Astrocyte of the cerebellum (primary cell): ENCODE data around the gene IZUMO1R.
"Not testable (repeated sequence)": the region's sequence is repeated elsewhere in the genome, so short reads cannot be mapped to it uniquely, and the experiment has no call there.

Experiments used
- DNase-seq: peaks from one replicate; pipeline ENCODE4 v3.0.0-alpha.2; 2011; ENCODE audit warnings: low read depth
- H3K4me3 ChIP-seq: 2 replicates; pipeline ENCODE4 v1.5.1; 2011; ENCODE audit warnings: mild to moderate bottlenecking, low read depth, low read length, moderate library complexity
- CTCF ChIP-seq: IDR thresholded peaks from 2 replicates; pipeline ENCODE4 v1.5.1; 2012; ENCODE audit warnings: low read length, low read depth, moderate library complexity, mild to moderate bottlenecking; ENCODE audit errors: missing control alignments
- in situ Hi-C: cut with HindIII; loops from 2 replicates; pipeline ENCODE4 v1.10.0; 2017; ENCODE audit warnings: low sequenced_read_pairs

The IZUMO1R gene

DNA sequence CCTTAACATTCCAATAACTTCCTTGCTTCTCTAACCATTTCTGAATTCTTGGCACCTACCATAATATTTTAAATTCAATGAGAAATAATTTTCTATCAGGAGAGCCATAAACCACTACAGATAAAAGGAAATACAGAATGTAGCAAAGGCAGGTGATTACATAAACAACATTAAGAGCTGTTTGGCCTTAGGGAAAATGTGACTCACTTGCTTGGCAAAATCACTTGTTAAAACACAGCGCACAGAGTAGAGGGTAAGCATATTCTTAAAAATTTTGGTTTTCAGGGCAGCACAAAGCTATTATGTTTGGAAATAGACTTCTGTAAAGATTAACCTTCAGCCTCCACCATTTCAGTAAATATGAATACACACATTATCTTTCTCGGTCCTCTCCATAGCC, 26.4 kb downstream of the IZUMO1R start:
- TF ChIP-seq CTCF, result no peak
- H3K4me3 ChIP-seq, result no peak overlapping the region
- in situ Hi-C loops, result no loop called here
- no peak for DNase-seq

DNA sequence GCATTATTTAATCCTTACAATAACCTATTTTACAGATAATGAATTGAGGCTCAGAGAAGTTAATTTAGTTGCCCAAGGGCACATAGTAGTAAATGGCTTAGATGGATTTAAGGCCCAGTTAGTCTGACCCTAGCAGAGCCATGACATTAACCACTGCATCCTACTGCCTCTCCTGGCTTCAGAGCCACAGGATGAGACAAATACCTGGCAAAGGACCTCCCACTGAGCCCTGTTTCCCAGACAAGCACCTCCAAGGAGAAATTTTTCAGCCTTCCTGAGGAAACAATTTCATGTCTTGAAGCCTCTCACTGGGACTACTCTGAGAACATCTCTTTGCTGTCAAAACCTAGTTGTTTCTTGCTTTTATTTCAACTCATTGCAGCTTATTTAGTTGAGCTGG, 28.4 kb downstream of the IZUMO1R start:
- no peak overlapping the region for H3K4me3 ChIP-seq
- DNase-seq, result no peak
- in situ Hi-C loops, result no loop called here
- no peak for TF ChIP-seq CTCF

- no peak for TF ChIP-seq CTCF
- no peak overlapping the region for H3K4me3 ChIP-seq
- no peak for DNase-seq
- in situ Hi-C loops, result no loop called here
Observed at GRCh38 chr11:94336033-94336432, 31.7 kb downstream of the IZUMO1R start.

DNA sequence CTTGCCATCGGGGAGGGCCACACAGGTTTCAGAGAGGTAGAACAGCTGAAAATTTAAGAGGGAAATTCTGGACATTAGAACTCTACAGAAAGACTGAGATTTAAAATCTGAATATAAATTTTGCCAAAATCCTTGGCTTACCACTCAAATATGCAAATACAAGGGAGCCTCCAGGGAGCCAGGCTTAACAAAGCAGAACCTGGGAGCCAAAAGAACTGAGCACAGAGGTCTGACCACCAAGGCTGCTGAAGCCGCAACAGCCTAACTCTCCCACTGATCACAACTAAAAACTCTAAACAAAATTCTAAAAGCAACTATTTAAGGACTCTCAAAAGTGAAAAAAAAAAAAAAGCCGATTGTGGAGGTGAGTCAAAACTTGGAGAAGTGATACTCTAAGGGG, 34.3 kb downstream of the IZUMO1R start:
- in situ Hi-C loops, result no loop called here
- no peak overlapping the region for H3K4me3 ChIP-seq
- DNase-seq, result no peak
- TF ChIP-seq CTCF, result no peak

DNA sequence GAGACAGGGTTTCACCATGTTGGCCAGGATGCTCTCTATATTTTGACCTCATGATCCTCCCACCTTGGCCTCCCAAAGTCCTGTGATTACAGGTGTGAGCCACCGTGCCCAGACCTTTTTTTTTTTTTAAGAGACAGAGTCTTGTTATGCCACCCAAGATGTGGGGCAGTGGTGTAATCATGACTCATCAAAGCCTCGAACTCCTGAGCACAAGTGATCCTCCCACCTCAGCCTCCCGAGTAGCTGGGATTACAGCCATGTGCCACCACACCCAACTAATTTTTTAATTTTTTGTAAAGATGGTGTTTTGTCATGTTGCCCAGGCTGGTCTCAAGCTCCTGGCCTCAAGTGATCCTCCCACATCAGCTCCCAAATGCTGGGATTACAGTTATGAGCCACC, 37.9 kb downstream of the IZUMO1R start:
- no peak overlapping the region for H3K4me3 ChIP-seq
- DNase-seq, result no peak
- no peak for TF ChIP-seq CTCF
- in situ Hi-C loops, result no loop called here

- in situ Hi-C loops, result no loop called here
- no peak for DNase-seq
- TF ChIP-seq CTCF, result no peak
- H3K4me3 ChIP-seq, result no peak overlapping the region
Observed at GRCh38 chr11:94343495-94343894, 39.1 kb downstream of the IZUMO1R start.

- DNase-seq, in situ Hi-C loops, H3K4me3 ChIP-seq: not testable (repeated sequence)
Observed at GRCh38 chr11:94346311-94346710, 41.9 kb downstream of the IZUMO1R start.

GRCh38 chr11:94350850-94351563, 46.6 kb downstream of the IZUMO1R start:
- in situ Hi-C loops, result not testable (repeated sequence)

More at GRCh38 chr11:94350850-94351563, 46.6 kb downstream of the IZUMO1R start:
- not testable (repeated sequence) for DNase-seq, H3K4me3 ChIP-seq
